ENCODE results near the gene ATXN2.

- TF ChIP-seq EZH2 (IDR thresholded peaks at IDR 0.05; ENCODE audit: low read length, unreplicated experiment) (no peak), CTCF (conservative IDR thresholded peaks at IDR 0.05; ENCODE audit: low read depth, low read length) (no peak), EZH2phosphoT487 (IDR thresholded peaks at IDR 0.05; ENCODE audit: borderline replicate concordance, low read length) (no peak)
These were observed 157.8 kb downstream of the ATXN2 start for GRCh38 chr12:111441107-111441928.
